Activated T-cell treated with anti-CD3 and anti-CD28 coated beads for 4 hours (primary cell): ENCODE results near the gene USP54.
"Not testable (repeated sequence)": the region's sequence is repeated elsewhere in the genome, so short reads cannot be mapped to it uniquely, and the experiment has no call there.

Source experiments
- DNase-seq: peaks from one replicate; pipeline ENCODE4 v3.0.0-alpha.2; 2020

The USP54 gene, protein sequence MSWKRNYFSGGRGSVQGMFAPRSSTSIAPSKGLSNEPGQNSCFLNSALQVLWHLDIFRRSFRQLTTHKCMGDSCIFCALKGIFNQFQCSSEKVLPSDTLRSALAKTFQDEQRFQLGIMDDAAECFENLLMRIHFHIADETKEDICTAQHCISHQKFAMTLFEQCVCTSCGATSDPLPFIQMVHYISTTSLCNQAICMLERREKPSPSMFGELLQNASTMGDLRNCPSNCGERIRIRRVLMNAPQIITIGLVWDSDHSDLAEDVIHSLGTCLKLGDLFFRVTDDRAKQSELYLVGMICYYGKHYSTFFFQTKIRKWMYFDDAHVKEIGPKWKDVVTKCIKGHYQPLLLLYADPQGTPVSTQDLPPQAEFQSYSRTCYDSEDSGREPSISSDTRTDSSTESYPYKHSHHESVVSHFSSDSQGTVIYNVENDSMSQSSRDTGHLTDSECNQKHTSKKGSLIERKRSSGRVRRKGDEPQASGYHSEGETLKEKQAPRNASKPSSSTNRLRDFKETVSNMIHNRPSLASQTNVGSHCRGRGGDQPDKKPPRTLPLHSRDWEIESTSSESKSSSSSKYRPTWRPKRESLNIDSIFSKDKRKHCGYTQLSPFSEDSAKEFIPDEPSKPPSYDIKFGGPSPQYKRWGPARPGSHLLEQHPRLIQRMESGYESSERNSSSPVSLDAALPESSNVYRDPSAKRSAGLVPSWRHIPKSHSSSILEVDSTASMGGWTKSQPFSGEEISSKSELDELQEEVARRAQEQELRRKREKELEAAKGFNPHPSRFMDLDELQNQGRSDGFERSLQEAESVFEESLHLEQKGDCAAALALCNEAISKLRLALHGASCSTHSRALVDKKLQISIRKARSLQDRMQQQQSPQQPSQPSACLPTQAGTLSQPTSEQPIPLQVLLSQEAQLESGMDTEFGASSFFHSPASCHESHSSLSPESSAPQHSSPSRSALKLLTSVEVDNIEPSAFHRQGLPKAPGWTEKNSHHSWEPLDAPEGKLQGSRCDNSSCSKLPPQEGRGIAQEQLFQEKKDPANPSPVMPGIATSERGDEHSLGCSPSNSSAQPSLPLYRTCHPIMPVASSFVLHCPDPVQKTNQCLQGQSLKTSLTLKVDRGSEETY (N-terminal part only)

DNA sequence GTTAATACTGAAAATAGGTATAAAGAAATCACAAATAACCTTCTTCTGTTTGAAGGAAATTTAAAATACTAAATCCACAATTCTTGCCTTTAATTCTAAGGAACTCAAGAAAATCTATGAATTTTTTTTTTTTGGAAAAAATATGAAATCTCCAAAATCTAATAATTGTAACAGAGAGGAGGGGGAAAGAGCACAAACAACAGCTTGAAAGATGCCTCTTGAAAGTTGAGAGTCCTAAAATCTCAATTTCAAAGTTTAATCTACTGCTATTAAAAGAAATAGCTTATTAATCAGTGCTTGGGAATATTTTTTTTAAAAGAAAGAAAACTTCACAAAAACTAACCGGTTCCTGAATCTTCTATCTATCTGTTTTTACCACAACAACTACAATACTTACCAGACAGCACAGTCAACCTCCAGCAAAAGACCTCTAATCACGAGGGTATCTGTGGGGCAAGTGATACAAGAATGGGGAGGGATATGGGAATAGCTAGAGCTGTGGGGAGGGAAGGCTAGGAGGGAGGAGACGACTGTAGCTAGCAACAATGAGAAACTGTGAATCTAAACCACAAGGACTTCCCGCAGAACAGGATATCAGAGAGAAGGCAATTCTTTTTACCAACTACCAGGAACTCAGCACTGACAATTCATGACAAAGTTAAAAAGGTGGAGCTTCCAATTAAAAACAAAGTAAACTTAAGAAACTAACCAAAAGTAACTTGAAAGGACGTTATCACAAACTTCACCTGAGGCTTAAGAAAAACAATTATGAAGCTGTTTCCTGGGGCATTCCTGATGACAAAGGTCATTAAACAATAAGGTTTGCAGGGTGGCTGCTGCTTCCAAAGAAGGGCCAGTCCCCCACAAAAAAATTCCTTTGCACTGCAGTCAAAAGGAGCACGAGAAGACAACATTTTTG lies at the start of gene USP54:
USP54 (minus strand) TSS at position 462 of the 919 bp plus-strand sequence. CDS start 15,684 bp downstream, outside the sequence.
- no peak for DNase-seq

DNA sequence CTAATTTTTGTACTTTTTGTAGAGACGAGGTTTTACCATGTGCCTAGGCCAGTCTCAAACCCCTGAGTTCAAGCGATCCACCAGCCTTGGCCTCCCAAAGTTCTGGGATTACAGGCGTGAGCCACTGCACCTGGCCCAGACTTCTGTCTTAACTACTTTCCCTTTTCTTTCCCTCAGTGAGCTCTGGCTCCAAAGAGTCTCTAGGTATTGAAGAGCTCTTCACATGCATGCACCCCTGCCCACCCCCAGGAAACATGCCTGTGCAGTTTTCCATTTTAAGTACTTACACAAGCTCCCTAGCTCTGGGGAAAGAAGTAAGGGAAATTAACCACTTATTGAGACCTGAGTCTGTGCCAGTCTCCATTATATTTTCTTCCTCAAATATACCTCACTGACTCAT lies 48.1 kb upstream of the USP54 start:
- no peak for DNase-seq

DNA sequence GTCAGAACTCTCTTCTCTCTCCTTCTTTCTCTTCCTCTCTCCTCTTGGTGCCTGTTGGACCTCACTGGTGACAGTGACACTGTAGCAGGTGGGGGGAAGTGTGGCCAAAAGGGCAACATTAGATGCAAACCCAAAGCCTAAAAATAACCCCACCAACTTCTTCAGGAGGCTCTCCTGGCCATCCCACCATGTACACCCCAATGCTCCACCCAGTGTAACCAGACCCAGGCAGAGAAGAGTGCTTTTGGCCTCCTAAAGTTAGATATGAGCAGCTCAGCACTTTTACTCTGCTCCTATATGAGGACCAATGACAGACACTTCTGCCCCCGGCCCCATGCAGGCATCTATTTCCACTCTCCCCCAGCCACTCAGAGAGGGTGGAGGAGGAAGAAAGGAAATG lies 44.6 kb upstream of the USP54 start:
- no peak for DNase-seq

DNA sequence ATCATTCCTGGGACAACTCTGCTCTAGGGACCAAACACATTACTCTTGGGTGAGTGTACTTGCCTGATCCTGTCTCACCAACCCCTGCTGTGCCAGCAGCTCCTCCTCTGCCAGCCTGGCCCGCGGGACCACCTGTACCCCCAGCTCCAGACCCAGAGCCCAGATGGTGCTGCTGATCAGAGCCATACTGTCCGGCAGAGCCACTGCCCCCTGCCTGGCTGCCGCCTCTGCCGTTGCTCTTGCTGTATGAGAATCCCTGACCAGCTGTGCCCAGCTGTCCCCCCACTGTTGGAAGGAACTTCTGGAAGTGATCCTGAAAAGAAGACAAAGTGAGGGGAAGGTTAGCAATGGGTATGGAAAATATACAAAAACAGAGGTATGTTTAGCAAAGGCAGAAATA lies 43.3 kb upstream of the USP54 start:
- no peak for DNase-seq

DNA sequence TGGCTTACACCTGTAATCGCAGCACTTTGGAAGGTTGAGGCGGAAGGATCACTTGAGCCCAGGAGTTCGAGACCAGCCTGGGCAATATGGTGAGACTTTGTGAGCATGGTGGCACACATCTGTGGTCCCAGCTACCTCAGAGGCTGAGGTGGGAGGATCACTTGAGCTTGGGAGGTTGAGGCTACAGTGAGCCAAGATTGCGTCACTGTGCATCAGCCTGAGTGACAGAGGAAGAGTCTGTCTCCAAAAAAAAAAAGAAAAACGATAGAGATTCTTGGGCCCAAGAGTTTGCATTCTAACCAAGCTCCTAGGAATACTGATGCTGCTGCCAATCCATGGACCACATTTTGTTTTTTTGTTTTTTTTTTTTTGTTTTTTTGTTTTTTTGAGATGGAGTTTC lies 38.0 kb upstream of the USP54 start:
- DNase-seq, result no peak

DNA sequence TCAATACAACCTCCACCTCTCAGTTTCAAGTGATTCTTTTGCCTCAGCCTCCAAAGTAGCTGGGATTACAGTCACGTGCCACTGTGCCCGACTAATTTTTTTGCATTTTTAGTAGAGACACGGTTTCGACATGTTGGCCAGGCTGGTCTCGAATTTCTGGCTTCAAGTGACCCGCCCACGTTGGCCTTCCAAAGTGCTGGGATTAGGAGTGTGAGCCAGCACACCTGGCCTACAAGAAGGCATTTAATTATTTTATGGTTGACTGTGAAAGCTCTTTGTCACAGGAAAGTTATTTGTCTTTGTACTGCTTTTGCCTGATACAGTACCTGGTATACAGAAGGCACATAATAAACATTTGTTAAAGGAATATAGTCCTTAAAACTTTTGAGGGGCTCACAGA lies 37.3 kb upstream of the USP54 start:
- DNase-seq, result no peak

DNA sequence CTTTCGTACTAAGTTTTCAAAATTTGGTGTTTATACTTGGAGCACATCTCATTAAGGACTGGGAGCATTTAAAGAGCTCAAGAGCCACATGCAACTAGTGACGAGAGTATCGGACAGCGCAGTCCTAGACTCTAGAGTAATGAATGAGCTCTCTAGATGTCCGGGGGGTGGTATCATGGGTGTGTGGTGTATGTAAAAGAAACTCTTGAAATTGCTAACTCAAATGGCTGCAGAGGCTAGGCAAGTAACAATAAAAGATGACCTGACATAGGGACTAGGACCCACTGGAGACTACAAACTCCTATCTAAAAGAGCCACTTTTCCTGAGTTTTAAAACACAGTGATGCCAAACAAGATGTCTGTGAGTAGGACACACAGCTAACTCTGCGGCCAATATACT lies 36.2 kb upstream of the USP54 start:
- DNase-seq, result no peak

DNA sequence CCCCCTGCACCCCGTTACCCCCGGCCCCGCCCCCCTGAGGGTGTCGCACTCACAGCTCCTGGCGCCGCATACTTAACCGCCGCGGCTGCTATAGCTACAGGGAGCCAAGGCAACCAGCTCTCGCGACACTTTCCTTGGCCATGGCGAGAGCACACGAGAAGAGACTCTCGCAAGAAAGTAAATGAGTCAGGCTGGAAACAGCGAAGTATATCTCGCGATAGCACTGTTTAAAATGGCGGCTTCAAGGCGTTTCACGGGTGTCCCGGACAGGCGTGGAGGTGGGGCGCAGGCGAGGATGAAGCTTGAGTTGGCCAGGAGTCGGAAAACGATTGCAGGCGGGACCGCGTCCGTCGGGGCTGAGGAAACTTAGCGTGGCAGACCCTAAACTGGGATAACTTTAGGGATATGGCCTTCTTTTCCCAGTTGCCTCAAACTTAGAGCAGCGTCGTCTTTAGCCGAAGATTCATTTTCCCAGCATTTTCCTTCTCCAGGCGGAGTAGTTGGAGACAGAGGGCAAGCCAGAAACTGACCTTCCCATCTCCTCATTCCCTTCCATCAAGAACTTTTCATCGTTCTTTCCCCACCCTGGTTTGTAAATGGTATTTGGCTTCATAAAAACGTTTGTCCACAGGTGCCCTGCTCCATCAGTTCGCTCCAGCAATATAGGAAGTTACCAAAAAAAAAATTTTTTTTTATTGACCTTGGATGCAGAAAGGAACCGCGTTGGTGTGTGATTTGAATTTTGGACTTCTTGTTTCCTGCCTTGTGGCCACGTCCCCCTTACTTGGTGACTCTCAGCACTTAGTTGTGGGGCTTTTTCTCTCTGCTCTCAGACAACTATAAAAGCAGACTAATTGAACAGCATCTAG lies 35.0 kb upstream of the USP54 start:
- DNase-seq, result peak; percentile 89

DNA sequence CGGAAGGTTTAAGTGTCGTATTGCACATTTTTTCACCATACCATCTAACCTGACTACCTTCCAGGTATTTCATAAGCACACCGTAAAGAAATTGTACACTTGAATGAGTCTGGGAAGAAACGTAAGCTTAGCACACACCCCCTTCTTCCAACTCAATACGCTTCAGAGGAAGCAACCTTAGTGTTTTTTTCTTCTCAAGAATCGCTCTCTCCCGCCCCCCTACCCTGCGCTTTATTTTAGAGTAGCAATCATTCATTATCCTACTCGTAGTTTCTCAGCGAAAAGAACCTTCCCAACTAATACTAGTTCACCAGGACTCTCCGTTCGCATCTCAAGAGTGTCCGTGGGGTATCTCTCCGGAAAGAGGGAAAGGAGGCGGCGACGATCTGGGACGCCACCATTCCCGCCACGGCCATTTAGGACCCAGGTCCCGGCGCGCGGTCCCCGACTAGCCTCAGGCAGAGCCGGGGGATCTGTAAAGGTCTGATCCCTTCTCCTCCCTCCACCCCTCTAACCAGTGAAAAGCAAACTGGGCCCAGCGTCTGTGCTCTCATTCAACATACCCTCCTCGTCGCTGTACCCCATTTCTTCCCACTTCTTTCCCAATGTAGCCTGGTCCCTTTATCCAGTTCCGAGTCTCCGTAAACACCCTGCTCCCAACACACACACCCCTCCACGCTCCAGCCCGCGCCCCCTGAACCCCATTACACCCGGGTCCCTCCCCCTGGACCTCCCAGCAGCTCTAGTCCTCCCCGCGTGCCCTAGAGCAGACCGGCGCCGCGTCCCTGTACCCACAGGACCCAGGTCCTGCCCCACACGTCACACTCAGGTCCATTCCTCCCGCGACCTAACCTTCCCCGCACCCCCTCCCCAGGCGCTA lies 34.1 kb upstream of the USP54 start:
- DNase-seq, result no peak

DNA sequence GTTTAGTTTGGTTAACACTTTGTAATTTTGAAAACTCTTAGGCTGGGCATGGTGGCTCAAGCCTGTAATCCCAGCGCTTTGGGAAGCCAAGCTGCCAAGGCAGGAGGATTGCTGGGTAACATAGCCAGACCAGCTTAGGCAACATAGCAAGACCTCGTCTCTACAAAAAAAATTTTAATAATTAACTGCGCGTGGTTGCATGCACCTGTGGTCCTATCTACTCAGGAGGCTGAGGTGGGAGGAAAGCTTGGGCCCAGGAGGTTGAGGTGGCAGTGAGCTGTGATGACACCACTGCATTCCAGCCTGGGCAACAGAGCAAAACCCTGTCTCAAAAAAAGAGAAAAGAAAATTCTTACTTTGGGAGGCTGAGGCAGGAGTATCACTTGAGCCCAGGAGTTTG lies 31.9 kb upstream of the USP54 start:
- no peak for DNase-seq

DNA sequence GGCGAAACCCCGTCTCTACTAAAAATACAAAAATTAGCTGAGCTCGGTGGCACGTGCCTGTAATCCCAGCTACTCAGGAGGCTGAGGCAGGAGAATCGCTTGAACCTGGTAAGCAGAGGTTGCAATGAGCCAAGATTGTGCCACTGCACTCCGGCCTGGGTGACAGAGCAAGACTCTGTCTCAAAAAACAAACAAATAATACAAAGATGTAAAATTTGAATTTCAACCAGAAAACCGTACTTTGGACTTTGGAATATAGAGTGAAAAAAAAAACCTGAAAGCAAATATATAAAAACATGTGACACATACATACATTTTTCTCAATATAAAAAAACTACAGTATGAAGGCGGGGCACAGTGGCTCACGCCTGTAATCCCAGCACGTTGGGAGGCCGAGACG lies 29.8 kb upstream of the USP54 start:
- not testable (repeated sequence) for DNase-seq

DNA sequence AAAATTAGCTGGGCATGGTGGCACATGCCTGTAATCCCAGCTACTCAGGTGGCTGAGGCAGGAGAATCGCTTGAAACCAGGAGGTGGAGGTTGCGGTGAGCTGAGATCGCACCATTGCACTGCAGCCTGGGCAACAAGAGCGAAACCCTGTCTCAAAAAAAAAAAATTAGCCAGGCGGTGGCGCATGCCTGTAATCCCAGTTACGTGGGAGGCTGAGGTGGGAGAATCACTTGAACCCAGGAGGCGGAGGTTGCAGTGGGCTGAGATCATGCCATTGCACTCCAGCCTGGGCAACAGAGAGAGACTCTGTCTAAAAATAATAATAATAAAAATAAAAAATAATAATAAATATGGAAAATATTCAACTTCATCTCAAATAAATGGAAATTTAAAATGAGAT lies 26.0 kb upstream of the USP54 start:
- not testable (repeated sequence) for DNase-seq

DNA sequence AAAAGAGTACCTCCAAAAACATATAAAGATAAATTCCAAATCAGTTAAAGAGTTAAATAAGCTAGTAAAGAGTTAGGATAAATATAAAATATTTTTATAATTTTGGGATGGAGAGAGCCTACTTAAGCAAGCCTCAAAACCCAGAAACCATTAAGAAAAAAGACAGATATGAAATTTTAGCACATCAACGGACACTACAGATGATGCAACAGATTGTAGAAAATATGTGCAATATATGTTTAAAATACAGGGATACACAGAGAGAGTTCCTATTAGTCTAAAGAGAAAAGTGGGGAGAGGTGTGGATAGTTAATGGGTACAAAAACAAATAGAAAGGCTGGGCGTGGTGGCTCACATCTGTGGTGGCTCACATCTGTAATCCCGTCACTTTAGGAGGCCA lies 23.6 kb upstream of the USP54 start:
- no peak for DNase-seq

DNA sequence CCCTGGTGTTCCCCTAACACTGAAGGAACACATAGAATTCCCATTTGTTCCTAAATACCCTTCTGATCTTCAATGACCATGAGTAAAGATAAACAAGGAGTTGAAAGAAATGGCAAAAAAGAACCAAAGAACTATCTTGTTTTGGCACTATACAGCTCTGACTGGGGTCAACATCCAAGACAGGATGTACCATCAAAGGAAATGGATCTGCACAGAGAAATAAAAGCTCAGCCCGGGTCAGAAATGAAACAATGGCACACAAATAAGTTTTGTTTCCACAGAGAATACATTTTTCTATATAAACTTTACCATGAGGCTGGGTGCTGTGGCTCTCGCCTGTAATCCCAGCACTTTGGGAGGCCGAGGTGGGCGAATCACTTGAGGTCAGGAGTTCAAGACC lies 18.0 kb upstream of the USP54 start:
- no peak for DNase-seq

DNA sequence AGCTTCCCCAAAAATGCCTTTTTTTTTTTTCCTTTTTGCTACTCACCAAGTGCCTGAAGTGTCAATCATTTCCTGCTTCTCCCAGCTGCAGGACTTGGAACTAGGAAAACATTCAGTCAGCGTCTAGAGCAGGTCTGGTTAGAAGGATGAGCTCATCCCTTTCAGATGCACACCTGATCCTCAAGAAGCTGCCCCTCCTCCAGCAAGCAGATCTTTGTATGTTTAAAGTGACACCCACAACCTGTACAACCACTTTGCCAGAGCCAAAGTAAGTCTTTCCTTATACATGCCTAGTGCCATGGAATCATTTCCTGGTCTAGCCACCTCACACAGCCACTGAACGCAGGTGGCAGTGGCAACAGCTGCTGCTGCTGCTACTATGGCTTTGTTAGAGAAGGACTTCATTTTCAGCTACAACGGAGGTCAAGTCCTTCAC lies 10.4 kb upstream of the USP54 start:
- no peak for DNase-seq

DNA sequence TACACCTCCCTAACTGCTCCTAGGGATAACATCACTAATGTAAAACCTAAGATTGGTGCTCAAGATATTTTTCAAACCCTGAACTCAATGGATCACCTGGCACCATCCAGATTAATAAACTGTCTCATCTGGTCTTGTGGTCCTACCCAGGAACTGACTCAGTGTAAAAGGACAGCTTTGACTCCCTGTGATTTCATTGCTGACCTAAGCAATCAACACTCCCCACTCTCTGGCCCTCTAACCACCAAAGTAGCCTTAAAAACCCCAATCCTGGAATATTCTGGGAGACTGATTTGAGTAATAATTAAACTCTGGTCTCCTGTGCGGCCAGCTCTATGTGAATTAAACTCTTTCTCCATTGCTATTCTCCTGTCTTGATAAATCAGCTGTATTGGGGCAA lies 6.2 kb upstream of the USP54 start:
- DNase-seq, result no peak

DNA sequence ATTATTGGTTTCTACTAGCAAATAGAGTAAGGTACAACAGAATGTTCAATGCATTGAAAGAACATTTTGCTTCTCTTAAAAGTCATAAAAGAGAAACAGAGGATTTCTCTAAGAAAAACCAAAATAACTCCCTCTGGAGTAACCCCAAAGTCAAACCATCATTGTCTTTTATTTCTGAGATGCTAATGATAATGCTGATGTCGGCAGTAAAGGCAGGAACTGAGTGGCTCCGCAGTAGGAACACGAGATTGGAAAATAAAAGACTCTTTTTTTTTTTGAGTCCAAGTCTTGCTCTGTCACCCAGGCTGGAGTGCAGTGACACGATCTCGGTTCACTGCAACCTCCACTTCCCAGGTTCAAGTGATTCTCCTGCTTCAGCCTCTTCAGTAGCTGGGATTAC lies 2.7 kb upstream of the USP54 start:
- DNase-seq, result no peak

DNA sequence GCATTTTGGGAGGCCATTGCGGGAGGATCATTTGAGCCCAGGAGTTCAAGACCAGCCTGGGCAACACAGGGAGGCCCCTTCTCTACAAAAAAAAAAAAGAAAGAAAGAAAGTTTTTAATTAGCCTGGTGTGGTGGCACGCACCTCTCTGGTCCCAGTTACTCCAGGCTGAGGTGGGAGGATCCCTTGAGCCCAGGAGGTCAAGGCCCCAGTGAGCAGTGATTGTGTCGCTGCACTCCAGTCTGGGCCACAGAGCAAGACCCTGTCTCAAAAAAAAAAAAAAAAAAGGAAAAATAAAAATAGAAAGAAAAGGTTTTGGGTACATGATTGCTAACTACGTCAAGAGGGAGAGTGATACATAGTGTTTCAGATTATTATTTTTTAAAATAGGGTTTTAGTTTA lies 2.0 kb upstream of the USP54 start:
- DNase-seq, result no peak

DNA sequence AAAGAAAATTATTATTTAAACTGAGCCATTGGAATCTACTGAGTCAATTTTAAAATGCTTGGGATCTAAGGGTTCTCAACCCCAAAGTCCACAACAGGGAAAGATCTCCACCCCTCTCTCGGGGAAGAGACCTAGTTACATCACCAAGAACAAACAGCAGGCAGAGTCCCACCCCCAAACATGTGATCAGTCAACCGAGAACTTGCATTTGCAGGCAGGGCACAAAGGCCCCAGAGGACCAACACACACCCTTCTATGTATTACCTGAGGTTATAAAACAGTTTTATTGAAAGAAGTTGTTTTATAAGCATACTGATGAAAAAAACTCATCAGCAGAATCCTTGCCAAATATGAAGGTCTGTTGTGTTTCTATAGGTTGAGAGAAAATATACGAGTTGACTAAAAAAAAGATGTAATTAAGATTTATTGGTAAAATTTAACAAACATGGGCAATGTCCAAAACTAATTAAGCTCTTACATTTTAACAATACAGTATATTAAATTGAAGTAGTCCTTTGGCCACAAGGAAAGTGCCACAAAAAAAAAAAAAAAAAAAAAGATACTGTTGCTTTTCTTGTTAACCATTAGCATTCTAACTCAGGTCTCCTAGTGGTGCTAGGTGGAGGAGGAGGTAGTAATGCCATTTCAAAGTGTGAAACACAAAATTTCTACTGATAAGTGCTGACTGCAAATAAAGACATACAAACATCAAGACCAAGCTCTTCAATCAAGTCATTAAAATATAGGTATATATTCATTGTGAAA lies 975 bp upstream of the USP54 start:
- no peak for DNase-seq
